ENCODE results near the gene CNTN4.

CNTN4 gene

GRCh38 chr3:2547049-2547448, 448.4 kb downstream of the CNTN4 start:
- no peaks in the 10 kb centered on the region for H3K79me2 ChIP-seq (ENCODE audit: low read length)
- H2AFZ ChIP-seq (ENCODE audit: low read length), result no peak overlapping the region
- TF ChIP-seq CTCF (IDR thresholded peaks at IDR 0.05; ENCODE audit: low read length) (no peak), EZH2 (optimal IDR thresholded peaks at IDR 0.05; ENCODE audit: low read depth, low read length) (no peak), EZH2phosphoT487 (IDR thresholded peaks at IDR 0.05; ENCODE audit: low read length) (no peak)
- no peaks in the 10 kb centered on the region for H3K27me3 ChIP-seq (replicated peaks; ENCODE audit: insufficient read depth, low read length)
- H3K4me2 ChIP-seq (ENCODE audit: low read depth, low read length), result no peak overlapping the region
- no peaks in the 10 kb centered on the region for H4K20me1 ChIP-seq (ENCODE audit: insufficient read depth, low read length)
- no peak overlapping the region for H3K27ac ChIP-seq (ENCODE audit: low read length)
- H3F3A ChIP-seq (ENCODE audit: insufficient read depth, low read length), result no peaks in the 10 kb centered on the region
- no peaks in the 10 kb centered on the region for H3K36me3 ChIP-seq (replicated peaks; ENCODE audit: insufficient read depth, low read length)
- DNase-seq, result no peak
- H3K4me3 ChIP-seq (ENCODE audit: low read length), result no peak overlapping the region
- H3K4me1 ChIP-seq (ENCODE audit: low read length), result no peaks in the 10 kb centered on the region
- no peaks in the 10 kb centered on the region for H3K9me3 ChIP-seq (replicated peaks; ENCODE audit: insufficient read depth, low read length)
- no peak overlapping the region for H3K9ac ChIP-seq (ENCODE audit: low read length)
- H3K9me2 ChIP-seq (replicated peaks; ENCODE audit: insufficient read depth, low read length), result no peaks in the 10 kb centered on the region

DNA sequence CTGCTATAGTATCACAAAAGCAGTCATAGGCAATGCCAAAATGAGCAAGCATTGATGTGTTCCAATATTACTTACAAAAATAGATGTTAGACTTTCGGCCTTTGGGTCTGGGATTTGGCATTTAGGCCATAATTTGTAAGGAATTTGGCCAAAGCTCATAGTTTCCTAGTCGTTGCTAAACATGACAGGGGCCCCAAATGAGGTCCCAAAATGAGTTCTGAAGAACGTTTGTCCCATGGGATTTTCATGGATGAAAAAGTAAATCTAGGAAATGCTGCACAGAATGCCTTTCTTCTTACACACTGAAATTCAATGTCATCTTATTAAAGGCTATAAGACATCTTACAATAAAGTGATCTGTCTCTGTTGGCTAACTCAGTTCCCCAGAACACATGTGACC, 456.0 kb downstream of the CNTN4 start:
- H2AFZ ChIP-seq (ENCODE audit: low read length), result no peak overlapping the region
- no peaks in the 10 kb centered on the region for H4K20me1 ChIP-seq (ENCODE audit: insufficient read depth, low read length)
- H3K9me3 ChIP-seq (replicated peaks; ENCODE audit: insufficient read depth, low read length), result no peaks in the 10 kb centered on the region
- no peaks in the 10 kb centered on the region for H3K9me2 ChIP-seq (replicated peaks; ENCODE audit: insufficient read depth, low read length)
- H3K9ac ChIP-seq (ENCODE audit: low read length), result no peak overlapping the region
- no peaks in the 10 kb centered on the region for H3K79me2 ChIP-seq (ENCODE audit: low read length)
- no peak for DNase-seq
- H3K4me2 ChIP-seq (ENCODE audit: low read depth, low read length), result no peak overlapping the region
- H3K4me3 ChIP-seq (ENCODE audit: low read length), result no peak overlapping the region
- H3F3A ChIP-seq (ENCODE audit: insufficient read depth, low read length), result no peaks in the 10 kb centered on the region
- H3K27ac ChIP-seq (ENCODE audit: low read length), result no peak overlapping the region
- TF ChIP-seq CTCF (IDR thresholded peaks at IDR 0.05; ENCODE audit: low read length) (no peak), EZH2 (optimal IDR thresholded peaks at IDR 0.05; ENCODE audit: low read depth, low read length) (no peak), EZH2phosphoT487 (IDR thresholded peaks at IDR 0.05; ENCODE audit: low read length) (no peak)
- H3K27me3 ChIP-seq (replicated peaks; ENCODE audit: insufficient read depth, low read length), result no peaks in the 10 kb centered on the region
- no peaks in the 10 kb centered on the region for H3K36me3 ChIP-seq (replicated peaks; ENCODE audit: insufficient read depth, low read length)
- H3K4me1 ChIP-seq (ENCODE audit: low read length), result no peaks in the 10 kb centered on the region

DNA sequence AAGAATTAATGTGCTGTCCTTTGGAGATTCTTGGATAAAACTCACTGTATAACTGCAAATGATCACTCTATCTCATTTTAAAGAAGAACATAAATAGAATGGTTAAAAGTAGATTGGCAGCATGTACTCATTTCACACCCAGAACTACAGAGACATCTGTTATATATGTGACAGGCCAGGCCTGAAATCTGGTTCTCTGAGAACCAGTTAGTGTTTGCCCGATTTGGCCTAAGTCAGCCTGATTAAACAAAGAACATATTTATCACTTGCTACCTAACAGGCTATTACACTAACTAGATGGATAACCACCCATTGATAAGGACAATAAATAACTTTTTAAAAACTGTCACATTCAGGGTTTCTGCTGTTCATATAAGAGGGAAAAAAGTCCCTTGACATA, 460.1 kb downstream of the CNTN4 start:
- Histone ChIP-seq H3K9me3 (replicated peaks; ENCODE audit: insufficient read depth, low read length) (no peaks in the 10 kb centered on the region), H3K4me1 (ENCODE audit: low read length) (no peaks in the 10 kb centered on the region), H3K4me3 (ENCODE audit: low read length) (no peak overlapping the region), H3K4me2 (ENCODE audit: low read depth, low read length) (no peak overlapping the region), H3K9me2 (replicated peaks; ENCODE audit: insufficient read depth, low read length) (no peaks in the 10 kb centered on the region), H3K79me2 (ENCODE audit: low read length) (no peaks in the 10 kb centered on the region), H3F3A (ENCODE audit: insufficient read depth, low read length) (no peaks in the 10 kb centered on the region), H3K27me3 (replicated peaks; ENCODE audit: insufficient read depth, low read length) (no peaks in the 10 kb centered on the region), H4K20me1 (ENCODE audit: insufficient read depth, low read length) (no peaks in the 10 kb centered on the region), H3K27ac (ENCODE audit: low read length) (no peak overlapping the region), H2AFZ (ENCODE audit: low read length) (no peak overlapping the region), H3K36me3 (replicated peaks; ENCODE audit: insufficient read depth, low read length) (no peaks in the 10 kb centered on the region), H3K9ac (ENCODE audit: low read length) (no peak overlapping the region)
- TF ChIP-seq EZH2phosphoT487 (IDR thresholded peaks at IDR 0.05; ENCODE audit: low read length) (no peak), EZH2 (optimal IDR thresholded peaks at IDR 0.05; ENCODE audit: low read depth, low read length) (no peak), CTCF (IDR thresholded peaks at IDR 0.05; ENCODE audit: low read length) (no peak)
- no peak for DNase-seq
